Uterus (tissue), 2 donors: Measurements from ENCODE around the gene XYLT1.

ENCODE experiments used
- POLR2A ChIP-seq, 2 donors: fragments of 450-650 bp; IDR thresholded peaks; one replicate each; pipeline ENCODE4 v1.6.1; 2016; ENCODE audit warnings: antibody characterized with exemption in 2 of 2, mild to moderate bottlenecking in 1 of 2, moderate library complexity in 1 of 2
- TF ChIP-seq, protein P1 (sequence below), 4 experiments: fragments of 200-600 bp in 2 of 4; fragments of 450-650 bp in 2 of 4; sonication (generic) in 2 of 4; IDR thresholded peaks; one replicate each; pipeline ENCODE4 v1.5.1; 2016 to 2019; ENCODE audit warnings: antibody characterized with exemption in 4 of 4, mild to moderate bottlenecking in 2 of 4, moderate library complexity in 1 of 4

- TF ChIP-seq, protein P1, sequence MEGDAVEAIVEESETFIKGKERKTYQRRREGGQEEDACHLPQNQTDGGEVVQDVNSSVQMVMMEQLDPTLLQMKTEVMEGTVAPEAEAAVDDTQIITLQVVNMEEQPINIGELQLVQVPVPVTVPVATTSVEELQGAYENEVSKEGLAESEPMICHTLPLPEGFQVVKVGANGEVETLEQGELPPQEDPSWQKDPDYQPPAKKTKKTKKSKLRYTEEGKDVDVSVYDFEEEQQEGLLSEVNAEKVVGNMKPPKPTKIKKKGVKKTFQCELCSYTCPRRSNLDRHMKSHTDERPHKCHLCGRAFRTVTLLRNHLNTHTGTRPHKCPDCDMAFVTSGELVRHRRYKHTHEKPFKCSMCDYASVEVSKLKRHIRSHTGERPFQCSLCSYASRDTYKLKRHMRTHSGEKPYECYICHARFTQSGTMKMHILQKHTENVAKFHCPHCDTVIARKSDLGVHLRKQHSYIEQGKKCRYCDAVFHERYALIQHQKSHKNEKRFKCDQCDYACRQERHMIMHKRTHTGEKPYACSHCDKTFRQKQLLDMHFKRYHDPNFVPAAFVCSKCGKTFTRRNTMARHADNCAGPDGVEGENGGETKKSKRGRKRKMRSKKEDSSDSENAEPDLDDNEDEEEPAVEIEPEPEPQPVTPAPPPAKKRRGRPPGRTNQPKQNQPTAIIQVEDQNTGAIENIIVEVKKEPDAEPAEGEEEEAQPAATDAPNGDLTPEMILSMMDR (IDR thresholded peaks at IDR 0.05): no peak
- no peak for TF ChIP-seq POLR2A (IDR thresholded peaks at IDR 0.05)
These were observed 188.5 kb downstream of the XYLT1 start for GRCh38 chr16:17282247-17282646.
